ENCODE data around the gene NPY. TPM values are rescaled to one million over a fixed set of nuclear protein-coding genes. Genes with fewer than 3 reads are reported as not detected.

NPY gene
- total and polyA plus RNA-seq, 9 of the 15 experiments (the other 6 are each of a cell fraction or from before 2014, with no cell fraction given), result not detected

DNA sequence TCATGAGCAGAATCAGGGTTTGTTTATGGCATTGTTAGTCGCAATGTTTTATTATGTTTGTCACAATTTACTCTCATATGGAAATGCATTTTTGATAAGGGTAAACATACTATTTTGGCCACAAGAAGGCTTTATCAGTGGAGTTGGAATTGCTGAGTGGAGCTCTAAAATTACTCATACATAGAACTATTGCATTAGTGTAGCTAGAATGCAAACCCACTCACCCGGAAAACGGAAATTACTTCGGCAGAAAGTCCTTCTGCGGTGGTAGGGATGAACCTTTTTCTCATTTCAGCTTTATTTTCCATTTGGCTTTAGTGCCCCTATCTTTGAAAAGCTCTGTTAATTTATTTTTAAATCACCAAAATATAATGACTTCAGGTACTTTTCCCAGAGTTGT, 42.8 kb upstream of the NPY start:
- POLR2A ChIA-PET, result interaction anchor here (0.5 to 0.8 kb wide), 2 partner anchors 15 to 72 kb away, joined by 3 read pairs; no protein-coding TSS in a partner anchor
- 0% methylated on average over 5 of the region's 5 CpGs for WGBS (ENCODE audit: insufficient coverage, low coverage, missing lambda C conversion rate)
- 0 out of 5 replicates have a peak, but pooled peaks cover 0 to 4% of the 10 kb centered on the region in 2 experiments for H3K27me3 ChIP-seq (ENCODE audit: control insufficient read depth in 2 of 2, insufficient read depth in 2 of 2, low read length in 2 of 2)
- H3K9ac ChIP-seq (ENCODE audit: insufficient read depth in 1 of 2, low read depth in 2 of 2, low read length in 2 of 2), result no peak overlapping the region
- no peaks in the 10 kb centered on the region for H3K4me1 ChIP-seq (replicated peaks in 1 of 2; ENCODE audit: control insufficient read depth in 2 of 2, insufficient read depth in 2 of 2, low read length in 2 of 2)
- no TSS peak for BruUV-seq (replicated peaks)
- no peak for ATAC-seq
- no peak overlapping the region for H2AFZ ChIP-seq (ENCODE audit: low read depth, low read length)
- in situ Hi-C loops (cut with MboI) (no loop called here), intact Hi-C loops (cut with micrococcal nuclease) (no loop called here)
- no peak overlapping the region for H3K4me3 ChIP-seq
- no peak for FAIRE-seq
- TF ChIP-seq DPF2 (IDR thresholded peaks at IDR 0.05) (no peak), MAZ (CRISPR knock-in tag; conservative IDR thresholded peaks at IDR 0.05 in 1 of 2, IDR thresholded peaks at IDR 0.05 in 1 of 2) (no peak), ZNF282 (CRISPR knock-in tag; IDR thresholded peaks at IDR 0.05) (no peak), PTTG1 (tag; IDR thresholded peaks at IDR 0.05; ENCODE audit: low read depth) (no peak), ZFX (CRISPR knock-in tag; IDR thresholded peaks at IDR 0.05) (no peak), NR2C2 (CRISPR knock-in tag; IDR thresholded peaks at IDR 0.05) (no peak), NR2C2 (tag; IDR thresholded peaks at IDR 0.05) (no peak), MCM7 (IDR thresholded peaks at IDR 0.05) (no peak), ERF (CRISPR knock-in tag; IDR thresholded peaks at IDR 0.05) (no peak), HDAC1 (IDR thresholded peaks at IDR 0.05) (no peak), BACH1 (tag; IDR thresholded peaks at IDR 0.05) (no peak), ZNF175 (CRISPR knock-in tag; IDR thresholded peaks at IDR 0.05; ENCODE audit: low read depth) (no peak), DIDO1 (tag; IDR thresholded peaks at IDR 0.05; ENCODE audit: low read depth) (no peak), KAT7 (CRISPR knock-in tag; IDR thresholded peaks at IDR 0.05; ENCODE audit: borderline replicate concordance) (no peak), SAP30 (IDR thresholded peaks at IDR 0.05; ENCODE audit: borderline replicate concordance, insufficient read depth, low read depth, low read length, poor library complexity, severe bottlenecking) (no peak), ZBTB1 (CRISPR knock-in tag; IDR thresholded peaks at IDR 0.05; ENCODE audit: borderline replicate concordance, low read depth) (no peak)
- TF ChIP-seq, protein P1, sequence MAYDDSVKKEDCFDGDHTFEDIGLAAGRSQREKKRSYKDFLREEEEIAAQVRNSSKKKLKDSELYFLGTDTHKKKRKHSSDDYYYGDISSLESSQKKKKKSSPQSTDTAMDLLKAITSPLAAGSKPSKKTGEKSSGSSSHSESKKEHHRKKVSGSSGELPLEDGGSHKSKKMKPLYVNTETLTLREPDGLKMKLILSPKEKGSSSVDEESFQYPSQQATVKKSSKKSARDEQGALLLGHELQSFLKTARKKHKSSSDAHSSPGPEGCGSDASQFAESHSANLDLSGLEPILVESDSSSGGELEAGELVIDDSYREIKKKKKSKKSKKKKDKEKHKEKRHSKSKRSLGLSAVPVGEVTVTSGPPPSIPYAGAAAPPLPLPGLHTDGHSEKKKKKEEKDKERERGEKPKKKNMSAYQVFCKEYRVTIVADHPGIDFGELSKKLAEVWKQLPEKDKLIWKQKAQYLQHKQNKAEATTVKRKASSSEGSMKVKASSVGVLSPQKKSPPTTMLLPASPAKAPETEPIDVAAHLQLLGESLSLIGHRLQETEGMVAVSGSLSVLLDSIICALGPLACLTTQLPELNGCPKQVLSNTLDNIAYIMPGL (CRISPR knock-in tag; IDR thresholded peaks at IDR 0.05), result no peak
- TF ChIP-seq, protein P2, sequence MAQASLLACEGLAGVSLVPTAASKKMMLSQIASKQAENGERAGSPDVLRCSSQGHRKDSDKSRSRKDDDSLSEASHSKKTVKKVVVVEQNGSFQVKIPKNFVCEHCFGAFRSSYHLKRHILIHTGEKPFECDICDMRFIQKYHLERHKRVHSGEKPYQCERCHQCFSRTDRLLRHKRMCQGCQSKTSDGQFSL (CRISPR knock-in tag; IDR thresholded peaks at IDR 0.05), result no peak
- TF ChIP-seq, protein P2 (tag; IDR thresholded peaks at IDR 0.05), result no peak
- H3K4me2 ChIP-seq (ENCODE audit: insufficient read depth, low read length), result no peak overlapping the region
- no peak for DNase-seq (ENCODE audit: extremely low read depth in 1 of 4, low spot score in 3 of 4)
- CTCF ChIA-PET (ENCODE audit: low intra/inter-chr PET ratio), result no interaction called here
- H3K36me3 ChIP-seq (ENCODE audit: control insufficient read depth, insufficient read depth, low read length), result no peaks in the 10 kb centered on the region
- H4K20me1 ChIP-seq (replicated peaks; ENCODE audit: control insufficient read depth, insufficient read depth, low read length), result no peaks in the 10 kb centered on the region
- no peak overlapping the region for H3K27ac ChIP-seq (ENCODE audit: extremely low read depth, low read depth, low read length)
- H3K9me3 ChIP-seq (replicated peaks; ENCODE audit: control insufficient read depth, insufficient read depth, low read depth, low read length), result no peaks in the 10 kb centered on the region
- no peaks in the 10 kb centered on the region for H3K9me1 ChIP-seq (ENCODE audit: control insufficient read depth, insufficient read depth, low read length)
- H3K79me2 ChIP-seq (ENCODE audit: control insufficient read depth, insufficient read depth, low read length), result no peaks in the 10 kb centered on the region

Data from K562 (cell line).